Measurements from ENCODE around the gene PGA5.

DNA sequence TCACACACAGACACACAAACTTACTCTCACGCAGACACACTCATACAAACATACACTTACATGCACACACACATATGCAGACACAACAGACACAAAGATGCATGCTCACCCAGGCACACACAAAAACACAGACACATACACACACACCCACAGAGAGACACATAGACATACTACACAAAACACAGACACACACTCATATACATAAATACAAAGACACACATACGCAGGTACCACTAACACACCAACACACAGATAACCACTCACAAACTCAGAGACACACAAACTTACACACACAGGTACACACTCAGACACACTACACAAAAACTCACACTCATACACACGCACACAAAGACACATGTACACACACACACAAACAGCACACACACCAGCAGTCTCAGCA lies 31.8 kb downstream of the PGA5 start:
- TF ChIP-seq, protein P1, sequence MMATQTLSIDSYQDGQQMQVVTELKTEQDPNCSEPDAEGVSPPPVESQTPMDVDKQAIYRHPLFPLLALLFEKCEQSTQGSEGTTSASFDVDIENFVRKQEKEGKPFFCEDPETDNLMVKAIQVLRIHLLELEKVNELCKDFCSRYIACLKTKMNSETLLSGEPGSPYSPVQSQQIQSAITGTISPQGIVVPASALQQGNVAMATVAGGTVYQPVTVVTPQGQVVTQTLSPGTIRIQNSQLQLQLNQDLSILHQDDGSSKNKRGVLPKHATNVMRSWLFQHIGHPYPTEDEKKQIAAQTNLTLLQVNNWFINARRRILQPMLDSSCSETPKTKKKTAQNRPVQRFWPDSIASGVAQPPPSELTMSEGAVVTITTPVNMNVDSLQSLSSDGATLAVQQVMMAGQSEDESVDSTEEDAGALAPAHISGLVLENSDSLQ (IDR thresholded peaks at IDR 0.05) = no peak
- no peak for TF ChIP-seq SP1 (IDR thresholded peaks at IDR 0.05)

Measured in HEK293T (cell line).